Gastrocnemius medialis (tissue), 4 donors: ENCODE data around the gene PGD.

Source experiments
- POLR2A ChIP-seq, 2 donors: fragments of 450-650 bp; IDR thresholded peaks; one replicate each; pipeline ENCODE4 v1.6.1; 2017; ENCODE audit warnings: antibody characterized with exemption in 2 of 2, mild to moderate bottlenecking in 2 of 2, moderate library complexity in 2 of 2
- TF ChIP-seq, protein P1 (sequence below), 5 experiments: fragments of 450-650 bp in 3 of 5; fragments of 200-600 bp in 2 of 5; sonication (generic) in 2 of 5; IDR thresholded peaks in 4 of 5; conservative IDR thresholded peaks in 1 of 5; 1 replicate in 4 of 5; 2 replicates in 1 of 5; pipeline ENCODE4 v1.5.1; 2016 to 2019; ENCODE audit warnings: antibody characterized with exemption in 5 of 5, mild to moderate bottlenecking in 3 of 5, moderate library complexity in 3 of 5

DNA sequence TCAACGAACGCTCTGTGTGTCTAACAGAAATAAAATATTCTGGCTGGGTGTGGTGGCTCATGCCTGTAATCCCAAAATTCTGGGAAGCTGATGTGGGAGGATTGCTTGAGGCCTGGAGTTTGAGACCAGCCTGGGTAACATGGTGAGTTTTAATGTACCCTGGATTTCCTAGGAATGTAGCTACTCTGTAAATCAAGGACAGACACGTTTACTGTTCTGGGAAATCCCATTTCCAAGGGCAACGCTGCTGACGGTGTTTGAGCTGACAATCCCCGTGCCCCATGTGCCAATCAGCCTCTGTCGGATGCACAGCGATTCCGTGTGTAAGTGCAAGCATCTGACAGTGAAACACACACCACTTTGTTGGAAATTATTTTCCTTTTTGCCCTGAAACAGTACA lies 59.0 kb downstream of the PGD start:
- TF ChIP-seq, protein P1, sequence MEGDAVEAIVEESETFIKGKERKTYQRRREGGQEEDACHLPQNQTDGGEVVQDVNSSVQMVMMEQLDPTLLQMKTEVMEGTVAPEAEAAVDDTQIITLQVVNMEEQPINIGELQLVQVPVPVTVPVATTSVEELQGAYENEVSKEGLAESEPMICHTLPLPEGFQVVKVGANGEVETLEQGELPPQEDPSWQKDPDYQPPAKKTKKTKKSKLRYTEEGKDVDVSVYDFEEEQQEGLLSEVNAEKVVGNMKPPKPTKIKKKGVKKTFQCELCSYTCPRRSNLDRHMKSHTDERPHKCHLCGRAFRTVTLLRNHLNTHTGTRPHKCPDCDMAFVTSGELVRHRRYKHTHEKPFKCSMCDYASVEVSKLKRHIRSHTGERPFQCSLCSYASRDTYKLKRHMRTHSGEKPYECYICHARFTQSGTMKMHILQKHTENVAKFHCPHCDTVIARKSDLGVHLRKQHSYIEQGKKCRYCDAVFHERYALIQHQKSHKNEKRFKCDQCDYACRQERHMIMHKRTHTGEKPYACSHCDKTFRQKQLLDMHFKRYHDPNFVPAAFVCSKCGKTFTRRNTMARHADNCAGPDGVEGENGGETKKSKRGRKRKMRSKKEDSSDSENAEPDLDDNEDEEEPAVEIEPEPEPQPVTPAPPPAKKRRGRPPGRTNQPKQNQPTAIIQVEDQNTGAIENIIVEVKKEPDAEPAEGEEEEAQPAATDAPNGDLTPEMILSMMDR (IDR thresholded peaks at IDR 0.05 in 4 of 5, conservative IDR thresholded peaks at IDR 0.05 in 1 of 5) = no peak
- TF ChIP-seq POLR2A (IDR thresholded peaks at IDR 0.05) = no peak
